ENCODE measurements around the gene PYDC1. TPM values are rescaled to one million over a fixed set of nuclear protein-coding genes. Genes with fewer than 3 reads are reported as not detected.
"Not testable (repeated sequence)": the region's sequence is repeated elsewhere in the genome, so short reads cannot be mapped to it uniquely, and the experiment has no call there.

PYDC1 gene
- total RNA-seq, 1 experiment from 2014 or later: not detected

GRCh38 chr16:31223044-31223443 lies 6.1 kb upstream of the PYDC1 start:
- DNase-seq (ENCODE audit: low spot score): no peak

- DNase-seq (ENCODE audit: low spot score): peak; percentile 59
These were observed 4.6 kb upstream of the PYDC1 start for GRCh38 chr16:31221357-31222160.

GRCh38 chr16:31219154-31219741 lies 2.3 kb upstream of the PYDC1 start:
- DNase-seq (ENCODE audit: low spot score): no peak

- no peak for DNase-seq (ENCODE audit: low spot score)
These were observed 198 bp upstream of the PYDC1 start for GRCh38 chr16:31217136-31217530.

GRCh38 chr16:31215287-31216162 lies 1.4 kb downstream of the PYDC1 start:
- DNase-seq (ENCODE audit: low spot score): peak; percentile 83

GRCh38 chr16:31214708-31215286 lies 2.1 kb downstream of the PYDC1 start:
- DNase-seq (ENCODE audit: low spot score): no peak

- DNase-seq (ENCODE audit: low spot score): no peak
These were observed 2.8 kb downstream of the PYDC1 start, which contains the start of gene TRIM72 for GRCh38 chr16:31213877-31214707. TRIM72 (plus strand) TSS chr16:31214119; CDS start chr16:31214739, 620 bp downstream.

GRCh38 chr16:31213342-31213741 lies 3.6 kb downstream of the PYDC1 start:
- DNase-seq (ENCODE audit: low spot score): no peak

- no peak for DNase-seq (ENCODE audit: low spot score)
These were observed 10.2 kb downstream of the PYDC1 start for GRCh38 chr16:31206776-31207175.

- DNase-seq (ENCODE audit: low spot score): no peak
These were observed 11.9 kb downstream of the PYDC1 start for GRCh38 chr16:31204871-31205666.

- DNase-seq (ENCODE audit: low spot score): peak; percentile 42
These were observed 14.2 kb downstream of the PYDC1 start, which contains the start of gene PYCARD for GRCh38 chr16:31202414-31203375. PYCARD (minus strand) TSS chr16:31202760; CDS start chr16:31202690, 70 bp downstream.

- DNase-seq (ENCODE audit: low spot score): peak; percentile 44
These were observed 15.1 kb downstream of the PYDC1 start for GRCh38 chr16:31201582-31202413.

GRCh38 chr16:31200821-31201568 lies 15.9 kb downstream of the PYDC1 start:
- DNase-seq (ENCODE audit: low spot score): no peak

GRCh38 chr16:31200111-31200510 lies 16.8 kb downstream of the PYDC1 start:
- not testable (repeated sequence) for DNase-seq (ENCODE audit: low spot score)

- DNase-seq (ENCODE audit: low spot score): no peak
These were observed 17.4 kb downstream of the PYDC1 start for GRCh38 chr16:31199430-31200041.

GRCh38 chr16:31198207-31198882 lies 18.6 kb downstream of the PYDC1 start:
- DNase-seq (ENCODE audit: low spot score): no peak

Data from HT-29 (cell line).